ENCODE data around the gene FEN1.

FEN1 gene

GRCh38 chr11:61757213-61757862 lies 35.4 kb upstream of the FEN1 start:
- no peak for DNase-seq

DNA sequence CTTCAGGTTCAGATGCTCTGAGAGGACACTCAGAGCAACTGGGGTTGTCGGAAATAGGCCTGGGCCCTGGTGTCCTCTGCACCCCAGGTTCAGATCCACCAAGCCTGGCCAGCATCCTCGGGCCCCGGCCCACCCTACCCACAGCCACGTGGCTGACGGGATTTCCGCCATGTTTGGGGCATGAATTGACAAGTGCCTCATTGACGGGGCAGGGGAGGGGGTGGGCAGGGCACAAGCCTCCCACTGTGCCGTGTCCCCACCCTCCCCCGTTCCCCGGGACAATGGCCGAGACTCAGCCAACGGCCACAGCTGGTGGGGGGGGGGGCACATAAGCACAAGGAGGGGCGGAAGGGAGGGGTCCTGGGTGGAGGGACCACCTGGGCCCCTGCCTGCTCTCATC lies 31.8 kb upstream of the FEN1 start:
- DNase-seq = no peak

GRCh38 chr11:61761440-61762222 lies 31.1 kb upstream of the FEN1 start:
- no peak for DNase-seq

- no peak for DNase-seq
Measured at GRCh38 chr11:61762223-61762615, 30.5 kb upstream of the FEN1 start.

DNA sequence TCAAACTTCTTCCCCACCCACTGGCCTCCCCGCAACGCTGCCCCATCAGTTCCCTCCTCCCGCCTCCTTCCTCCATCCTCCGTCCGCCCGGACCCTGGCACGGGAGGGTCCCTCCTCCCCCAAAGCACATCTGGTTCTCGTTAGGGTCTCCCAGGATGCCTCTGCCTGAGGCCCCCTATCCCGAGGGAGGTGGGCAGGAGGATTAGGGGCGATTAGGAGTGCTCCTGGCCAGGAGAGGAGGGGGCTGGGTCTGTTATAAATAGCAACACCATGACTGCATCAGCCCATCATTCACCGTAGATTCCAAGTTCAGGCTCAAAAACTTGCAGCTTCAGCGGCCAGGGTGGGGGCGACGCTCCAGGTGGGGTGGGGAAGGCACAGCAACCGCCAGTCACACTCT lies 29.9 kb upstream of the FEN1 start:
- no peak for DNase-seq

- DNase-seq = no peak
Measured at GRCh38 chr11:61763930-61764605, 28.6 kb upstream of the FEN1 start.

DNA sequence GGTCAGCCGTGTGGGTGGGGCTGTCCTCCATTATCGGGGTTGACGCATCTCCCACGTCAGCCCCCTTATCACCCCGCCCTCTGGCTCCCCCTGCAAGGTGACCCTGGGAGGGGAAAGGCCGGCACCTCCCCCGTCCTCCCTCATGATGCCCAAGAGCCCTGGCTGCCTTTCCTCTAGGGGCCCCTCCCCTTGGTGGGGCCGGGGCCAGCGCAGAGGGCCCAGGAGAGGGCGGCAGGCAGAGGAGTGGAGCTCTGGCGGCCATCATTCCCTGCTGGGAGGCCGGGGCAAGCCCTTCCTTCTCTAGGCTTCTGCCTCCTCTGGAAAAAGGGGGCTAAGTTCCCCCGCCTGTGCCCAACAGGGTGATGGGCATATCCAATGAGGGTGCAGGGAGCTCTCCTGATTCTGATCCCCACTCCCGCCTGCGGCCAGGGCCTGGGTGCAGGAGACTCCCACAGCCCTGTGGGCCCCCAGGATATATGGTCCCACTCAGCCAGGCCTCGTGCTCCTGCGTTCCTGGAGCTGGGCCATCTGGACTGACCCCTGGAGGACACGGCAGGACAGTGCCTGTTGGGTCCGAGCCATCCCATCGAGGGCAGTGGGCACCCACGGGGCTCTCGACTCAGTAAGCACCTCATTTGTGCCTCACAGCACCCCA lies 28.0 kb upstream of the FEN1 start:
- no peak for DNase-seq

- DNase-seq = no peak
Measured at GRCh38 chr11:61765550-61766253, 27.0 kb upstream of the FEN1 start.

DNA sequence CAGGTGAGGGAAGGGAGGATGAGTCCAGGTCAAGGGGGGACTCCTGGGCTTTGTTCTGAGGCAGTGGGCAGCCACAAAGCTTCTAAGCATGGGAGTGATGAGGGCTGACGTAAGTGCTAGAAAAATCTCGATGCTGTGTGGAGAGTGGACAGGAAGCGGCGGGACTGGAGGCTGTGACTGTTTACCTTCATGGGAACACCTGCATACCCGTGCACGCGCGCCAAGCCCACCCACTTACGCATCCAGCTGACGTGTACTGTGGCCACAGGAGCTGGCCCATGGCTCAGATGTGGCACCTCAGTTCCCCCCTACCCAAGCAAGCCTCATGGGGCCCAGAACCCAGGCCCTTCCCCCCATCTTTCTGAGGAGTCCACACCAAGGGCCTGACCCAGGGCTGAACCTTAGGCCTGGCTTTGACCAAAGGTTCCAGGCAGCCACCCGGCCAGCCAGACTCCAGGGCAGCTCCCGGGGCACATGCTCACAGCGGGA lies 26.3 kb upstream of the FEN1 start:
- no peak for DNase-seq

GRCh38 chr11:61768376-61769076 lies 24.2 kb upstream of the FEN1 start:
- no peak for DNase-seq

DNA sequence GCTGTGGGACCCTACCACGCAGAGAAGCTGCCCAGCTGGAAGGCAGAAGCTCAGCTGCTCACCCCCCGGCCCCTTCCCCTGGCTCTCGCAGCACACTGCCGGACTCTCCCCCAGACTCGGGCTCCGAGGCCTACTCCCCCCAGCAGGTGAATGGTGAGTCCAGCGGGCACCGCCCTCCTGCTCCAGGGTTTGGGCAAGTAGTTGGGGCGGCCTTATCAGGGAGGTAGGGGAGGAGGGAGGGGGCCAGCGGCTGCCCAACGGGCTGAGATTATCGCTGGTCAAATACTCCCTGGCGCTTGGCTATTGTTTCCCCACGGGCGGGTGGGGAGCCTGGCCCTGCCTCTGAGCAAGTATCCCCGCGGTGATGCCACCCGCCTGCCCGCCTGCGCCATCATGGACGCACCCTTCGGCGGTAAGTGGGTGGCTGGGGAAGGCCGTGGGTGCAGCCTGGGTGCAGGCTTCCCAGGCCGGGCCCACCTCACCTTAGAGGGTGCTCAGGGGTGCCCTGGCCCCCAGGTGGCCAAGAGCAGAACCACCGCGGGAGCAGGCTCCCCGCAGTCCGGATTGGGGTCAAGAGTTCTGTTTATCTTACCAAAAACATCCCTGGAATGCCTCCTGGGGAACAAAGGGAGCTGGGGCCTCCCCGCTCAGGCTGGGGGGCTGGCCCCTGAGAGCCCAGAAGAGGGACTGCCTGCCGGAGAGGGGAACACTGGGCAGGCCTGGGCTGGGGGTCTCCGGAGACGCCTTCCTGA lies 23.4 kb upstream of the FEN1 start:
- no peak for DNase-seq

DNA sequence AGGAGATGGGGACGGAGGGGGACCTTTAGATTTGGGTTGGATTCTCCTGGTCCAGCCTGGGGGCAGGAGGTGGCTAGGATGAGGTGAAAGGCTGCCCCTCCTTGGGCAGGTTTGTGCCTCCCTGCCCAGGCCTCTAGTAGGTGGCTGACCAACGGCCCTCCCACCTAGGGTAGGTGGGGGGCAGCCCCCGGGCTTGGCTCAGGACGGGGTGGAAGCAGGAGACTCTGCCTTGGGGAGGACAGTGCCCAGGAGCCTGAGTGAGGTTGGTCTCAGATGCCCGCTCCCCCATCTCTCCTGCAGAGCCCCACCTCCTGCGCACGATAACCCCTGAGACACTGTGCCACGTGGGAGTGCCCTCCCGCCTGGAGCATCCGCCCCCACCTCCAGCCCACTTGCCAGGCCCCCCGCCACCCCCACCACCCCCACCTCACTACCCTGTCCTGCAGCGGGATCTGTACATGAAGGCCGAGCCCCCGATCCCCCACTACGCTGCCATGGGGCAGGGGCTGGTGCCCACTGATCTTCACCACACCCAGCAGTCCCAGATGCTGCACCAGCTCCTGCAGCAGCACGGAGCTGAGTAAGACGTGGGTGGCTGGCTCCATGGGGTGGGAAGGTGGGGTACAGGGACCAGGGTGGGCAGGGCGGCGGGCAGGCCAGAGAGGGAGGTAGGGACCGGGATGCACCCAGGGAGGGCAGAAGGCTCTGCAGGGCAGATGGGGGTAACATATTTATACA lies 22.6 kb upstream of the FEN1 start:
- DNase-seq = no peak

DNA sequence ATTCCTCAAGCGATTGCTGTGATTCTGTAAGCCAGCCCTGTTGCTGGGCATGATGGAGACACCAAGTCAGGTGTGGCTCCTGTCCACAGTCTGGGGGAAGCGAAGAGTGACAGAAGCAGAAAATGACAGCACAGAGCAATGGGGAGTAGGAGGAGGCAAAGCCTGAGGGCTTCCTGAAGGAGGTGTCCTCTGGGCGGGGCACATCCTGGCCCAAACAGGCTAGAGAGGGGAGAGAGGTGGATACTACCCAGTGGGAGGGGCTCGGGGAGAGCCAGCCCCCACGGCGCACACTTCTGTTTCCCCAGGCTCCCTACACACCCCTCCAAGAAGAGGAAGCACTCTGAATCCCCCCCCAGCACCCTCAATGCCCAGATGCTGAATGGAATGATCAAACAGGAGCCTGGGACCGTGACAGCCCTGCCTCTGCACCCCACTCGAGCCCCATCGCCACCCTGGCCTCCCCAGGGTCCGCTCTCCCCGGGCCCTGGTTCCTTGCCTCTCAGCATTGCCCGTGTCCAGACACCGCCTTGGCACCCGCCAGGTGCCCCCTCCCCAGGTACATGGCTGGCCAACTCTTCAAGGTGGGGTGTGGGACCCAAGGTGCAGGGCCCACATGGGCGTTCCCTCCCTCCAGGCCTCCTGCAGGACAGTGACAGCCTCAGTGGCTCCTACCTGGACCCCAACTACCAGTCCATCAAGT lies 21.4 kb upstream of the FEN1 start:
- no peak for DNase-seq

DNA sequence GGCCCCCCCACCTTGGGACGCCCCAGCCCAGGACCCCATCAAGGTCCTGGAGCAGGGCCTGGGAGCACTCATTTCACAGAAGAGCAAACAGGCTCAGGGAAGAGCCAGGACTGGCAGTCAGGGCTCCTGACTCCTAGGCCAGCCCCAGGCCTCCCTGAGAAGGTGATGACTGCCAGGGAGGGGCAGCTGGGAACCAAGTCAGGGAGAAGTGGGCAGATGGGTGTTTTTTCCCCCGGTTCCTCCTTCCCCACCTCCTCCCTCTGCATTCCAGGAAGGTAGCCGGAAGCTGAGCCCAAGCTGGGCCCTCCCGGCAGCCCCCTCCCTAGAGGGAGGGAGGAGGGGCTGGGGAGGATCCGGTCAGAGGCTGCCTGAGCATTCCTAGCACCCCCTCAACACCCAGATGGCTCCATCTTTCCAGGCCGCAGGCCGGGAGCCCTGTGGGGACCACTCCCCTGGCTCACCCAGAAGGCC lies 20.7 kb upstream of the FEN1 start:
- DNase-seq = no peak

DNA sequence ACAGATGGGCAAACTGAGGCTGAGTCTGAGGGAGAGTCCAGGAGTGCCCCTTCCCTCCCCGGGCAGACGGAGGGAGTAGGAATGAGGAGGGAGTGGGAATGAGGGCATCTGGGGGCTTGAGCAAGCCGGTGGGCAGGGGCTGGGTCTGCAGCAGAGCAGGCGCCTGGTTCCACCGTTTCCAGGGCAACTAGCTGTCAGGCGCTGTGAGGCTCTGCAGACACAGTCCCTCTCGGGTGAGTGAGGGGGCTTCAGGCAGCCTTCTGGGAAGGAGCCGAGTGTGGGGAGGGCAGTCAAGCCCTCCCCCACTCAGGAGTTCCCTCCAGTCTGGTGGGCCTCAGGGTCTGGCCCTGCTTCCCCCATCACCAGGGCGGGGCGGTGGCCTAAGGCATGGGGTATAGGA lies 19.4 kb upstream of the FEN1 start:
- peak; percentile 70 for DNase-seq

DNA sequence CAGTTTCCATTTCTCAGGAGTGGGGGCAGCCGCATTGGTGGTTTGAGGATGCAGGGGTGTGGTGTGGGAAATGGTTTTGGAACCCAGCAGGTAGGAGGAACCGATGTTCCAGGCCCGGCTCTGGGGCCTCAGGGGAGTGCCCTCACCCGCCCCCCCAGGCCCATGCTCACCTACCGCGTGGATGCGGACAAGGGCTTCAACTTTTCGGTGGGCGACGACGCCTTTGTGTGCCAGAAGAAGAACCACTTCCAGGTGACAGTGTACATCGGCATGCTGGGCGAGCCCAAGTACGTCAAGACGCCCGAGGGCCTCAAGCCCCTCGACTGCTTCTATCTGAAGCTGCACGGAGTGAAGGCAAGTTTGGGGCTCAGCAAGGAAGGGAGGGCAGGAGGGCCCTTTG lies 18.9 kb upstream of the FEN1 start:
- no peak for DNase-seq

GRCh38 chr11:61774411-61774810 lies 18.3 kb upstream of the FEN1 start:
- DNase-seq = no peak

- DNase-seq = no peak
Measured at GRCh38 chr11:61775106-61775505, 17.6 kb upstream of the FEN1 start.

DNA sequence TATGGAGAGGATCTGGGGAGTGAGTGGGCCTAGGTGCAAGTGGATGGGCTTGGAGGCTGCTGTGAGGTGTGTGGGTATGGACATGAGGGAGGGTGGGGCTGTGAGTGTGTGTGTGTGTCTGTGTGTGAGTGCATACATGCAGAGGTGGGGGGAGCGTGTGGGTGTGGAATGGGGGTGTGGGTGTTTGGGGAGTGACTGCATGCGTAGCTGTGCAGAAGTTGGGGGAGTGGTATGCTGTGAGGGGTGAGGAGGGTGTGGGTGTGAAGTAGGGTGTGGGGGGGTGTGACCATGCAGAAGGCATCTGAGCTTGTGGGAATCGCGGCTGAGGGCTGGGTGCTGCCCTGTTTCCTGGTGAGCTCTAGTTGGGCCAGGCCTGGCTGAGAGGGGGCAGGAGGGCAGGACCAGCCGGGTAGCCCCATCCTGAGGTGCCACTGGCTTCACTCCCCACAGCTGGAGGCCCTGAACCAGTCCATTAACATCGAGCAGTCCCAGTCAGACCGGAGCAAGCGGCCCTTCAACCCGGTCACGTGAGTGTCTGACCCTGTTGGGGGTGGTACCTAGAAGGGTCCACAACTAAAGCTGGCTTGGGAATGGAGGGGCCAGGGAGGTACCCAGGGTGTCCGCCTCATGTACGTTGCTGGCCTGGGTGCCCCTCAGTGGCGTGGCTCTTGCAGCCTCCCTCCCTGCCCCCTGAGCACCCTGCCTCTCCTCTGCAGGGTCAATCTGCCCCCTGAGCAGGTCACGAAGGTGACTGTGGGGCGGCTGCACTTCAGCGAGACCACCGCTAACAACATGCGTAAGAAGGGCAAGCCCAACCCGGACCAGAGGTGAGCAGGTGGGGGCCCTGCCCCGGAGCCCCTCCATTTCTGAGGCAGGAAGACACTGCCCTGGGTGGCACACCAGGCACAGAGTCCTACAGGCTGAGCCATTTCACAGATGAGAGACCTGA lies 16.8 kb upstream of the FEN1 start:
- DNase-seq = no peak

Measured in retina (tissue), 1 donor.